HepG2 (cell line): ENCODE measurements around the gene C17orf75. TPM values are rescaled to one million over a fixed set of nuclear protein-coding genes. Genes with fewer than 3 reads are reported as not detected.

Experiments used
- ADNP ChIP-seq: sonication (generic); formaldehyde crosslinking; IDR thresholded peaks from 2 replicates; pipeline ENCODE4 v1.4.0; 2020; ENCODE audit warnings: missing genetic modification reagents
- AGO1 ChIP-seq: fragments of 200-400 bp; formaldehyde crosslinking; IDR thresholded peaks from 2 replicates; pipeline ENCODE4 v1.6.1; 2017; ENCODE audit warnings: mild to moderate bottlenecking, low read depth, low read length, moderate library complexity; ENCODE audit not compliant: poor library complexity, severe bottlenecking
- BRCA1 ChIP-seq: sonication (generic); formaldehyde crosslinking; IDR thresholded peaks from 2 replicates; pipeline ENCODE4 v1.4.0; 2020; ENCODE audit warnings: missing genetic modification reagents
- SNAI1 ChIP-seq: sonication (generic); formaldehyde crosslinking; IDR thresholded peaks from 2 replicates; pipeline ENCODE4 v1.5.0; 2020; ENCODE audit warnings: mild to moderate bottlenecking, missing genetic modification reagents, borderline replicate concordance
- ZC3H13 ChIP-seq: sonication (generic); formaldehyde crosslinking; IDR thresholded peaks from 2 replicates; pipeline ENCODE4 v1.8.1; 2023; ENCODE audit warnings: mild to moderate bottlenecking, missing genetic modification reagents, moderate library complexity
- ZFX ChIP-seq: sonication (generic); formaldehyde crosslinking; IDR thresholded peaks from 2 replicates; pipeline ENCODE4 v1.4.0; 2020; ENCODE audit warnings: mild to moderate bottlenecking, low read depth, missing genetic modification reagents, moderate library complexity
- ZNF292 ChIP-seq: sonication (generic); formaldehyde crosslinking; IDR thresholded peaks from 2 replicates; pipeline ENCODE4 v1.8.1; 2022; ENCODE audit warnings: mild to moderate bottlenecking, low read depth, missing genetic modification reagents, borderline replicate concordance
- ZNF382 ChIP-seq: sonication (generic); formaldehyde crosslinking; IDR thresholded peaks from 2 replicates; pipeline ENCODE4 v1.5.0; 2020; ENCODE audit warnings: missing genetic modification reagents, mild to moderate bottlenecking, borderline replicate concordance
- ZNF724P ChIP-seq: sonication (generic); formaldehyde crosslinking; IDR thresholded peaks from 2 replicates; pipeline ENCODE4 v1.8.0; 2022; ENCODE audit warnings: missing genetic modification reagents, borderline replicate concordance
- ZNF773 ChIP-seq: sonication (generic); formaldehyde crosslinking; IDR thresholded peaks from 2 replicates; pipeline ENCODE4 v1.4.0; 2020; ENCODE audit warnings: missing genetic modification reagents, borderline replicate concordance
- ZNF879 ChIP-seq: sonication (generic); formaldehyde crosslinking; IDR thresholded peaks from 2 replicates; pipeline ENCODE4 v1.8.1; 2023; ENCODE audit warnings: missing genetic modification reagents
- ZSCAN29 ChIP-seq: sonication (generic); formaldehyde crosslinking; conservative IDR thresholded peaks from 2 replicates; pipeline ENCODE4 v1.4.0; 2020; ENCODE audit warnings: mild to moderate bottlenecking, missing genetic modification reagents
- polyA plus RNA-seq, 8 experiments: library from polyadenylated mRNA; depleted of rRNA in 3 of 8; stranded (reverse) in 7 of 8; unstranded in 1 of 8; fragments of >200 nt; fragmentation: Illumina TruSeq in 4 of 8; extraction: Trizol in 4 of 8; gene quantifications; 2 replicates each; pipeline versions ENCODE4 v1.2.1 to v1.2.3, GENCODE V29; 2011 to 2016; ENCODE audit warnings: low read depth in 4 of 8, missing spikeins in 1 of 8, mixed read lengths in 1 of 8; ENCODE audit not compliant: insufficient read depth in 1 of 8
- total RNA-seq, 5 experiments: library from RNA; depleted of rRNA; stranded (reverse); fragments of >200 nt; fragmentation: Illumina TruSeq; extraction: Trizol; gene quantifications; 2 replicates each; pipeline ENCODE4 v1.2.3, GENCODE V29; 2016; ENCODE audit warnings: low read depth in 1 of 5
- TF ChIP-seq, protein P1 (sequence below): sonication (generic); formaldehyde crosslinking; IDR thresholded peaks from 2 replicates; pipeline ENCODE4 v1.4.0; 2020; ENCODE audit warnings: missing genetic modification reagents
- TF ChIP-seq, protein P2 (sequence below): IDR thresholded peaks from 2 replicates; pipeline ENCODE4 v1.6.1; 2016; ENCODE audit warnings: missing compliant biosample characterization, missing genetic modification reagents, borderline replicate concordance
- TF ChIP-seq, protein P3 (sequence below): sonication (generic); formaldehyde crosslinking; IDR thresholded peaks from 2 replicates; pipeline ENCODE4 v1.4.0; 2020; ENCODE audit warnings: mild to moderate bottlenecking, low read depth, missing genetic modification reagents
- TF ChIP-seq, protein P4 (sequence below): sonication (generic); formaldehyde crosslinking; IDR thresholded peaks from 2 replicates; pipeline ENCODE4 v1.8.0; 2022; ENCODE audit warnings: missing genetic modification reagents, mild to moderate bottlenecking, inconsistent platforms, borderline replicate concordance
- TF ChIP-seq, protein P5 (sequence below): sonication (generic); formaldehyde crosslinking; conservative IDR thresholded peaks from 2 replicates; pipeline ENCODE4 v1.4.0; 2020; ENCODE audit warnings: missing genetic modification reagents
- TF ChIP-seq, protein P6 (sequence below): sonication (generic); formaldehyde crosslinking; IDR thresholded peaks from 2 replicates; pipeline ENCODE4 v1.5.0; 2020; ENCODE audit warnings: mild to moderate bottlenecking, missing genetic modification reagents

Gene C17orf75
- total and polyA plus RNA-seq, 2 of the 13 experiments (the other 11 are each of a cell fraction or from before 2014, with no cell fraction given): 16.2 to 33.0 TPM

DNA sequence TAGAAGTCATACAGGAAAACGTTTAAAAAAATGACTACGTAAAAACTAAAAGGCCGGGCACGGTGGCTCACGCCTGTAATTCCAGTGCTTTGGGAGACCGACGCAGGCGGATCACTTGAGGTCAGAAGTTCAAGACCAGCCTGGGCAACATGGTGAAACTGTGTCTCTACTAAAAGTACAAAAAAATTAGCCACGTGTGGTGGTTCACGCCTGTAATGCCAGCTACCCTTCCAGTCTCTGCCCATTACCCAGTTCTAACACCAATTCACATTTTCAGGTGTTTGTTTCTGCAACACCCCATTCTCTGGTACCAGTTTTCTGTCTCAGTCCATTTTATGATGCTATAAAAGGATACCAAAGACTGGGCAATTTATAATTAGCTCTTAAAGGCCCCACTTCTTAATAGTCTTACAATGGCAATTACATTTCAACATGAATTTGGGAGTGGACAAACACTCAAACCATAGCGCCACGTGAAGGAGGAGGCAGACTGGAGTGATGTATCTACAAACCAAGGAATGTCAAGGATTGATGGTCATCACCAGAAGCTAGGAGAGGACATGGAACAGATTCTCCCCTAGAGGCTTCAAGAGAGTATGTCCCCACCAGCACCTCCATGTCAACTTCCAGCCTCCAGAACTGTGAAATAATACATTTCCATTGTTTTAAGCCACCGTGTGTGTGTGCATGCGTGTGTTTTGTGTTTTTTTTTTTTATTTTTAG lies 791 bp upstream of the C17orf75 start (continued):
- TF ChIP-seq, protein P1, sequence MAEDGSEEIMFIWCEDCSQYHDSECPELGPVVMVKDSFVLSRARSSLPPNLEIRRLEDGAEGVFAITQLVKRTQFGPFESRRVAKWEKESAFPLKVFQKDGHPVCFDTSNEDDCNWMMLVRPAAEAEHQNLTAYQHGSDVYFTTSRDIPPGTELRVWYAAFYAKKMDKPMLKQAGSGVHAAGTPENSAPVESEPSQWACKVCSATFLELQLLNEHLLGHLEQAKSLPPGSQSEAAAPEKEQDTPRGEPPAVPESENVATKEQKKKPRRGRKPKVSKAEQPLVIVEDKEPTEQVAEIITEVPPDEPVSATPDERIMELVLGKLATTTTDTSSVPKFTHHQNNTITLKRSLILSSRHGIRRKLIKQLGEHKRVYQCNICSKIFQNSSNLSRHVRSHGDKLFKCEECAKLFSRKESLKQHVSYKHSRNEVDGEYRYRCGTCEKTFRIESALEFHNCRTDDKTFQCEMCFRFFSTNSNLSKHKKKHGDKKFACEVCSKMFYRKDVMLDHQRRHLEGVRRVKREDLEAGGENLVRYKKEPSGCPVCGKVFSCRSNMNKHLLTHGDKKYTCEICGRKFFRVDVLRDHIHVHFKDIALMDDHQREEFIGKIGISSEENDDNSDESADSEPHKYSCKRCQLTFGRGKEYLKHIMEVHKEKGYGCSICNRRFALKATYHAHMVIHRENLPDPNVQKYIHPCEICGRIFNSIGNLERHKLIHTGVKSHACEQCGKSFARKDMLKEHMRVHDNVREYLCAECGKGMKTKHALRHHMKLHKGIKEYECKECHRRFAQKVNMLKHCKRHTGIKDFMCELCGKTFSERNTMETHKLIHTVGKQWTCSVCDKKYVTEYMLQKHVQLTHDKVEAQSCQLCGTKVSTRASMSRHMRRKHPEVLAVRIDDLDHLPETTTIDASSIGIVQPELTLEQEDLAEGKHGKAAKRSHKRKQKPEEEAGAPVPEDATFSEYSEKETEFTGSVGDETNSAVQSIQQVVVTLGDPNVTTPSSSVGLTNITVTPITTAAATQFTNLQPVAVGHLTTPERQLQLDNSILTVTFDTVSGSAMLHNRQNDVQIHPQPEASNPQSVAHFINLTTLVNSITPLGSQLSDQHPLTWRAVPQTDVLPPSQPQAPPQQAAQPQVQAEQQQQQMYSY (CRISPR knock-in tag): no peak
- TF ChIP-seq SNAI1 (CRISPR knock-in tag): no peak
- TF ChIP-seq, protein P2, sequence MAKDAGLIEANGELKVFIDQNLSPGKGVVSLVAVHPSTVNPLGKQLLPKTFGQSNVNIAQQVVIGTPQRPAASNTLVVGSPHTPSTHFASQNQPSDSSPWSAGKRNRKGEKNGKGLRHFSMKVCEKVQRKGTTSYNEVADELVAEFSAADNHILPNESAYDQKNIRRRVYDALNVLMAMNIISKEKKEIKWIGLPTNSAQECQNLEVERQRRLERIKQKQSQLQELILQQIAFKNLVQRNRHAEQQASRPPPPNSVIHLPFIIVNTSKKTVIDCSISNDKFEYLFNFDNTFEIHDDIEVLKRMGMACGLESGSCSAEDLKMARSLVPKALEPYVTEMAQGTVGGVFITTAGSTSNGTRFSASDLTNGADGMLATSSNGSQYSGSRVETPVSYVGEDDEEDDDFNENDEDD (CRISPR knock-in tag): no peak
- TF ChIP-seq ZNF773 (CRISPR knock-in tag): no peak
- 0 out of 2 replicates have a peak, but pooled peaks have one; percentile 10 for TF ChIP-seq BRCA1 (CRISPR knock-in tag)
- no peak for TF ChIP-seq ZC3H13 (CRISPR knock-in tag)
- TF ChIP-seq, protein P3, sequence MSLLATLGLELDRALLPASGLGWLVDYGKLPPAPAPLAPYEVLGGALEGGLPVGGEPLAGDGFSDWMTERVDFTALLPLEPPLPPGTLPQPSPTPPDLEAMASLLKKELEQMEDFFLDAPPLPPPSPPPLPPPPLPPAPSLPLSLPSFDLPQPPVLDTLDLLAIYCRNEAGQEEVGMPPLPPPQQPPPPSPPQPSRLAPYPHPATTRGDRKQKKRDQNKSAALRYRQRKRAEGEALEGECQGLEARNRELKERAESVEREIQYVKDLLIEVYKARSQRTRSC: no peak
- 0 out of 2 replicates have a peak, but pooled peaks have one; percentile 28 for TF ChIP-seq ZSCAN29 (CRISPR knock-in tag)
- TF ChIP-seq AGO1: no peak
- no peak for TF ChIP-seq ZNF724P (CRISPR knock-in tag)
- TF ChIP-seq ADNP (CRISPR knock-in tag): 0 out of 2 replicates have a peak, but pooled peaks have one; percentile 32
- TF ChIP-seq ZNF292 (CRISPR knock-in tag): no peak
- TF ChIP-seq, protein P4, sequence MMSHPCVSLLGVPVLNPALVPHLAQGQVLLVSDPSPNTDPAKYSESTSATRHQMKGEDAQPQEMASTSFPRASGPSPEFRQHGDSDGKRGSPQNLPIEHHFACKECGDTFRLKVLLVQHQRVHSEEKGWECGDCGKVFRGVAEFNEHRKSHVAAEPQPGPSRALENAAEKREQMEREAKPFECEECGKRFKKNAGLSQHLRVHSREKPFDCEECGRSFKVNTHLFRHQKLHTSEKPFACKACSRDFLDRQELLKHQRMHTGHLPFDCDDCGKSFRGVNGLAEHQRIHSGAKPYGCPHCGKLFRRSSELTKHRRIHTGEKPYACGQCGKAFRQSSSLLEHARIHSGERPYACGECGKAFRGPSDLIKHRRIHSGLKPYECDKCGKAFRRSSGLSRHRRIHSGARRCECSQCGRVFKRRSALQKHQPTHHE (CRISPR knock-in tag): 0 out of 2 replicates have a peak, but pooled peaks have one; percentile 2
- no peak for TF ChIP-seq ZNF382 (CRISPR knock-in tag)
- TF ChIP-seq ZNF879: no peak
- TF ChIP-seq, protein P5, sequence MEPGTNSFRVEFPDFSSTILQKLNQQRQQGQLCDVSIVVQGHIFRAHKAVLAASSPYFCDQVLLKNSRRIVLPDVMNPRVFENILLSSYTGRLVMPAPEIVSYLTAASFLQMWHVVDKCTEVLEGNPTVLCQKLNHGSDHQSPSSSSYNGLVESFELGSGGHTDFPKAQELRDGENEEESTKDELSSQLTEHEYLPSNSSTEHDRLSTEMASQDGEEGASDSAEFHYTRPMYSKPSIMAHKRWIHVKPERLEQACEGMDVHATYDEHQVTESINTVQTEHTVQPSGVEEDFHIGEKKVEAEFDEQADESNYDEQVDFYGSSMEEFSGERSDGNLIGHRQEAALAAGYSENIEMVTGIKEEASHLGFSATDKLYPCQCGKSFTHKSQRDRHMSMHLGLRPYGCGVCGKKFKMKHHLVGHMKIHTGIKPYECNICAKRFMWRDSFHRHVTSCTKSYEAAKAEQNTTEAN (CRISPR knock-in tag): no peak
- TF ChIP-seq, protein P6, sequence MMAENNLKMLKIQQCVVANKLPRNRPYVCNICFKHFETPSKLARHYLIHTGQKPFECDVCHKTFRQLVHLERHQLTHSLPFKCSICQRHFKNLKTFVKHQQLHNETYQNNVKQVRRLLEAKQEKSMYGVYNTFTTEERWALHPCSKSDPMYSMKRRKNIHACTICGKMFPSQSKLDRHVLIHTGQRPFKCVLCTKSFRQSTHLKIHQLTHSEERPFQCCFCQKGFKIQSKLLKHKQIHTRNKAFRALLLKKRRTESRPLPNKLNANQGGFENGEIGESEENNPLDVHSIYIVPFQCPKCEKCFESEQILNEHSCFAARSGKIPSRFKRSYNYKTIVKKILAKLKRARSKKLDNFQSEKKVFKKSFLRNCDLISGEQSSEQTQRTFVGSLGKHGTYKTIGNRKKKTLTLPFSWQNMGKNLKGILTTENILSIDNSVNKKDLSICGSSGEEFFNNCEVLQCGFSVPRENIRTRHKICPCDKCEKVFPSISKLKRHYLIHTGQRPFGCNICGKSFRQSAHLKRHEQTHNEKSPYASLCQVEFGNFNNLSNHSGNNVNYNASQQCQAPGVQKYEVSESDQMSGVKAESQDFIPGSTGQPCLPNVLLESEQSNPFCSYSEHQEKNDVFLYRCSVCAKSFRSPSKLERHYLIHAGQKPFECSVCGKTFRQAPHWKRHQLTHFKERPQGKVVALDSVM (CRISPR knock-in tag): no peak
- no peak for TF ChIP-seq ZFX (CRISPR knock-in tag)
